DND-41 (cell line): Measurements from ENCODE around the gene TXNL1.

Experiments
- ATAC-seq: fragments of 200-7000 bp; cut with Tn5 transposase; 3 replicates; pipeline ENCODE4 v1.9.1; 2021; ENCODE audit warnings: low read depth; ENCODE audit not compliant: insufficient read depth
- DNase-seq: peaks from one replicate; pipeline ENCODE4 v3.0.0-alpha.2; 2020
- H2AFZ ChIP-seq: 2 replicates; pipeline ENCODE4 v1.6.0; 2012; ENCODE audit warnings: low read depth, low read length
- H3K27ac ChIP-seq: 2 replicates; pipeline ENCODE4 v1.5.1; 2012; ENCODE audit warnings: low read length, inconsistent platforms
- H3K27me3 ChIP-seq: fragments of 200-600 bp; sonication (generic); 2 replicates; pipeline ENCODE4 v1.6.0; 2012; ENCODE audit warnings: low read length, mild to moderate bottlenecking, inconsistent platforms; ENCODE audit not compliant: insufficient read depth, poor library complexity
- H3K36me3 ChIP-seq: 2 replicates; pipeline ENCODE4 v1.5.1; 2012; ENCODE audit warnings: low read length, inconsistent platforms; ENCODE audit not compliant: insufficient read depth
- H3K4me1 ChIP-seq: 2 replicates; pipeline ENCODE4 v1.5.1; 2012; ENCODE audit warnings: mild to moderate bottlenecking, low read length; ENCODE audit not compliant: insufficient read depth
- H3K4me2 ChIP-seq: 2 replicates; pipeline ENCODE4 v1.6.0; 2012; ENCODE audit warnings: mild to moderate bottlenecking, moderate library complexity, low read length, inconsistent platforms; ENCODE audit not compliant: insufficient read depth
- H3K4me3 ChIP-seq, 2 experiments: fragments of 200-600 bp in 1 of 2; shearing (Covaris generic) in 1 of 2; 2 replicates each; pipeline ENCODE4 v1.5.1; 2012 to 2016; ENCODE audit warnings: inconsistent platforms in 2 of 2, low read length in 2 of 2, mild to moderate bottlenecking in 2 of 2, low read depth in 1 of 2, moderate library complexity in 1 of 2
- H3K79me2 ChIP-seq: 2 replicates; pipeline ENCODE4 v1.6.0; 2012; ENCODE audit warnings: low read length, inconsistent platforms; ENCODE audit not compliant: insufficient read depth
- H3K9ac ChIP-seq: 2 replicates; pipeline ENCODE4 v1.6.0; 2012; ENCODE audit warnings: low read depth, mild to moderate bottlenecking, inconsistent platforms, low read length, moderate library complexity
- H3K9me3 ChIP-seq: 2 replicates; pipeline ENCODE4 v1.5.1; 2012; ENCODE audit warnings: low read length, moderate library complexity, mild to moderate bottlenecking, inconsistent platforms; ENCODE audit not compliant: insufficient read depth, severe bottlenecking
- H4K20me1 ChIP-seq: 2 replicates; pipeline ENCODE4 v1.6.0; 2012; ENCODE audit warnings: low read length; ENCODE audit not compliant: insufficient read depth
- CTCF ChIP-seq: IDR thresholded peaks from 2 replicates; pipeline ENCODE4 v1.5.1; 2012; ENCODE audit warnings: borderline replicate concordance, low read length, moderate library complexity, mild to moderate bottlenecking; ENCODE audit not compliant: poor library complexity, severe bottlenecking; ENCODE audit errors: extremely low read depth
- EZH2 ChIP-seq: IDR thresholded peaks from 3 replicates; pipeline ENCODE4 v1.6.1; 2012; ENCODE audit warnings: borderline replicate concordance, low read depth, mild to moderate bottlenecking, moderate library complexity, low read length, inconsistent platforms; ENCODE audit not compliant: severe bottlenecking

Gene TXNL1

GRCh38 chr18:56662502-56662901, 24.1 kb upstream of the TXNL1 start:
- no peak overlapping the region for H3K9ac ChIP-seq
- no peaks in the 10 kb centered on the region for H3K9me3 ChIP-seq
- no peak overlapping the region for H3K4me2 ChIP-seq
- peaks cover 18% of the 10 kb centered on the region; the same call in 1 of the 2 replicates for H4K20me1 ChIP-seq
- H3K4me1 ChIP-seq, result no peaks in the 10 kb centered on the region
- H3K27ac ChIP-seq, result no peak overlapping the region
- no peak overlapping the region for H3K4me3 ChIP-seq
- no peaks in the 10 kb centered on the region for H3K36me3 ChIP-seq
- TF ChIP-seq CTCF (no peak), EZH2 (no peak)
- H3K27me3 ChIP-seq, result no peaks in the 10 kb centered on the region
- peaks cover 70% of the 10 kb centered on the region for H3K79me2 ChIP-seq
- H2AFZ ChIP-seq, result no peak overlapping the region
- DNase-seq, result no peak
- no peak for ATAC-seq

GRCh38 chr18:56662063-56662408, 23.6 kb upstream of the TXNL1 start:
- H3K9ac ChIP-seq, result no peak overlapping the region
- no peak for TF ChIP-seq CTCF
- no peaks in the 10 kb centered on the region for H3K9me3 ChIP-seq
- no peaks in the 10 kb centered on the region for H3K27me3 ChIP-seq
- peaks cover 18% of the 10 kb centered on the region; the same call in 1 of the 2 replicates for H4K20me1 ChIP-seq
- ATAC-seq (no peak), DNase-seq (no peak)
- peaks cover 70% of the 10 kb centered on the region for H3K79me2 ChIP-seq
- H3K36me3 ChIP-seq, result no peaks in the 10 kb centered on the region
- H3K4me2 ChIP-seq, result no peak overlapping the region
- H3K27ac ChIP-seq, result no peak overlapping the region
- no peak overlapping the region for H3K4me3 ChIP-seq
- H2AFZ ChIP-seq, result no peak overlapping the region
- no peaks in the 10 kb centered on the region for H3K4me1 ChIP-seq

GRCh38 chr18:56661360-56662062, 23.1 kb upstream of the TXNL1 start:
- Histone ChIP-seq H3K9me3 (no peaks in the 10 kb centered on the region), H3K27ac (no peak overlapping the region), H3K36me3 (no peaks in the 10 kb centered on the region), H3K79me2 (peaks cover 70% of the 10 kb centered on the region), H2AFZ (no peak overlapping the region), H4K20me1 (peaks cover 17% of the 10 kb centered on the region; the same call in 1 of the 2 replicates), H3K4me2 (no peak overlapping the region), H3K4me1 (no peaks in the 10 kb centered on the region), H3K4me3 (no peak overlapping the region), H3K27me3 (no peaks in the 10 kb centered on the region), H3K9ac (no peak overlapping the region)
- ATAC-seq, result no peak
- TF ChIP-seq EZH2 (no peak), CTCF (no peak)
- no peak for DNase-seq
